ENCODE results near the gene MCF2L.

DNA sequence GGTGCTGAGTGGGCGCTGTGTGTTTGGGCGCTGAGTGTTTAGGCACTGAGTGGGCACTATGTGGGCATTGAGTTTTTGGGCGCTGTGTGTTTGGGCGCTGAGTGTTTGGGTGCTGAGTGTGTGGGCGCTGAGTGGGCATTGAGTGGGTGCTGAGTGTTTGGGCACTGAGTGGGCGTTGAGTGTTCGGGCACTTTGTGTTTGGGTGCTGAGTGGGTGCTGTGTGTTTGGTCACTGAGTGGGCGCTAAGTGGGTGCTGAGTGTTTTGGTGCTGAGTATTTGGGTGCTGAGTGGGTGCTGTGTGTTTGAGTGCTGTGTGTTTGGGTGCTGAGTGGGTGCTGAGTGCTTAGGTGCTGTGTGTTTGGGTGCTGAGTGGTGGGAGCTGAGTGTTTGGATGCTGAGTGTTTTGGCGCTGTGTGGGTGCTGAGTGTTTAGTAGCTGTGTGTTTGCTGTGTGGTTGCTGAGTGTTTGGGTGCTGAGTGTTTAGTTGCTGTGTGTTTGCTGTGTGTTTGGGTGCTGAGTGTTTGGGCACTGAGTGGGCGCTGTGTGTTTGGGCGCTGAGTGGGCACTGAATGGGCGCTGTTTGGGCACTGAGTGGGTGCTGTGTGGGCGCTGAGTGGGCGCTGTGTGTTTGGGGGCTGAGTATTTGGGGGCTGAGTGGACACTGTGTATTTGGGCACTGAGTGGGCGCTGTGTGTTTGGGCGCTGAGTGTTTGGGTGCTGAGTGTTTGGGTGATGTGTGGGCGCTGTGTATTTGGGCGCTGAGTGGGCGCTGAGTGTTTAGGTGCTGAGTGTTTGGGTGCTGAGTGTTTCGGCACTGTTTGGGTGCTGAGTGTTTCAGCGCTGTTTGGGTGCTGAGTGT is 89.3 kb downstream of the MCF2L start:
- TF ChIP-seq, protein P1, sequence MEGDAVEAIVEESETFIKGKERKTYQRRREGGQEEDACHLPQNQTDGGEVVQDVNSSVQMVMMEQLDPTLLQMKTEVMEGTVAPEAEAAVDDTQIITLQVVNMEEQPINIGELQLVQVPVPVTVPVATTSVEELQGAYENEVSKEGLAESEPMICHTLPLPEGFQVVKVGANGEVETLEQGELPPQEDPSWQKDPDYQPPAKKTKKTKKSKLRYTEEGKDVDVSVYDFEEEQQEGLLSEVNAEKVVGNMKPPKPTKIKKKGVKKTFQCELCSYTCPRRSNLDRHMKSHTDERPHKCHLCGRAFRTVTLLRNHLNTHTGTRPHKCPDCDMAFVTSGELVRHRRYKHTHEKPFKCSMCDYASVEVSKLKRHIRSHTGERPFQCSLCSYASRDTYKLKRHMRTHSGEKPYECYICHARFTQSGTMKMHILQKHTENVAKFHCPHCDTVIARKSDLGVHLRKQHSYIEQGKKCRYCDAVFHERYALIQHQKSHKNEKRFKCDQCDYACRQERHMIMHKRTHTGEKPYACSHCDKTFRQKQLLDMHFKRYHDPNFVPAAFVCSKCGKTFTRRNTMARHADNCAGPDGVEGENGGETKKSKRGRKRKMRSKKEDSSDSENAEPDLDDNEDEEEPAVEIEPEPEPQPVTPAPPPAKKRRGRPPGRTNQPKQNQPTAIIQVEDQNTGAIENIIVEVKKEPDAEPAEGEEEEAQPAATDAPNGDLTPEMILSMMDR (conservative IDR thresholded peaks at IDR 0.05; ENCODE audit: low read length) = no peak
- TF ChIP-seq EZH2phosphoT487 (IDR thresholded peaks at IDR 0.05; ENCODE audit: borderline replicate concordance, low read depth, low read length) = no peak

Data from OCI-LY7 (cell line).